ENCODE measurements around the gene IFNGR2.

- TF ChIP-seq POLR2A (IDR thresholded peaks at IDR 0.05; ENCODE audit: low read length) (no peak), GATA1 (IDR thresholded peaks at IDR 0.05; ENCODE audit: low read depth, low read length) (no peak)
Measured at GRCh38 chr21:33418691-33419090, 15.5 kb downstream of the IFNGR2 start.
